Smooth muscle cell (in vitro differentiated cells): Measurements from ENCODE around the gene PRAME. TPM values are rescaled to one million over a fixed set of nuclear protein-coding genes. Genes with fewer than 3 reads are reported as not detected.
A peak's percentile ranks its signal among the peaks of the same experiment; 100 is the strongest.
"Not testable (repeated sequence)": the region's sequence is repeated elsewhere in the genome, so short reads cannot be mapped to it uniquely, and the experiment has no call there.

Source experiments
- DNase-seq: peaks from one replicate; lab custom pipeline; 2025; ENCODE audit not compliant: unreplicated experiment; lab: John Stamatoyannopoulos, UW
- H2AFZ ChIP-seq: fragments of 200-600 bp; sonication (generic); 2 replicates; pipeline ENCODE4 v1.6.0; 2016; ENCODE audit warnings: antibody characterized with exemption, low read depth, mild to moderate bottlenecking
- H3F3A ChIP-seq: fragments of 200-600 bp; sonication (generic); 2 replicates; pipeline ENCODE4 v1.6.0; 2017; ENCODE audit warnings: antibody characterized with exemption, low read depth
- H3K27ac ChIP-seq: fragments of 200-600 bp; sonication (generic); 2 replicates; pipeline ENCODE4 v1.5.1; 2016; ENCODE audit warnings: low read depth, mild to moderate bottlenecking
- H3K27me3 ChIP-seq: fragments of 200-600 bp; sonication (generic); 2 replicates; pipeline ENCODE4 v1.6.1; 2016; ENCODE audit warnings: low read depth, mild to moderate bottlenecking
- H3K36me3 ChIP-seq: fragments of 200-600 bp; sonication (generic); 2 replicates; pipeline ENCODE4 v1.5.1; 2016; ENCODE audit warnings: low read depth
- H3K4me1 ChIP-seq: fragments of 200-600 bp; sonication (generic); 2 replicates; pipeline ENCODE4 v1.5.1; 2016; ENCODE audit warnings: low read depth
- H3K4me2 ChIP-seq: fragments of 200-600 bp; sonication (generic); 2 replicates; pipeline ENCODE4 v1.6.0; 2016; ENCODE audit warnings: mild to moderate bottlenecking
- H3K4me3 ChIP-seq: fragments of 200-600 bp; sonication (generic); 2 replicates; pipeline ENCODE4 v1.5.1; 2016; ENCODE audit warnings: mild to moderate bottlenecking
- H3K79me2 ChIP-seq: fragments of 200-600 bp; sonication (generic); 2 replicates; pipeline ENCODE4 v1.6.0; 2016; ENCODE audit warnings: low read depth, mild to moderate bottlenecking
- H3K9ac ChIP-seq: fragments of 200-600 bp; sonication (generic); 2 replicates; pipeline ENCODE4 v1.6.0; 2016; ENCODE audit warnings: low read depth
- H3K9me3 ChIP-seq: fragments of 200-600 bp; sonication (generic); replicated peaks from 2 replicates; pipeline ENCODE4 v1.5.1; 2016; ENCODE audit warnings: low read depth
- H4K20me1 ChIP-seq: fragments of 200-600 bp; sonication (generic); 2 replicates; pipeline ENCODE4 v1.6.0; 2016; ENCODE audit warnings: low read depth
- WGBS: methylation state at CpG from one replicate; pipeline ENCODE4 v1.1.7; 2016; ENCODE audit warnings: low lambda C conversion rate; 5-methylcytosine and 5-hydroxymethylcytosine counted together
- polyA plus RNA-seq: library from polyadenylated mRNA; unstranded; fragments of >200 nt; fragmentation: Nextera tagmentation; extraction: Ambion mirVana; gene quantifications from 2 replicates; pipeline ENCODE4 v1.2.1, GENCODE V29; 2016
- total RNA-seq: library from RNA; depleted of rRNA; stranded (reverse); fragments of >200 nt; gene quantifications from 2 replicates; pipeline ENCODE4 v1.2.3, GENCODE V29; 2014
- TF ChIP-seq, protein P1 (sequence below): fragments of 200-600 bp; sonication (generic); IDR thresholded peaks from 2 replicates; pipeline ENCODE4 v1.5.1; 2017; ENCODE audit warnings: borderline replicate concordance, mild to moderate bottlenecking, antibody characterized with exemption; ENCODE audit not compliant: insufficient read depth, poor library complexity, severe bottlenecking

Gene PRAME
- total and polyA plus RNA-seq, 2 experiments from 2014 or later, result not detected

DNA sequence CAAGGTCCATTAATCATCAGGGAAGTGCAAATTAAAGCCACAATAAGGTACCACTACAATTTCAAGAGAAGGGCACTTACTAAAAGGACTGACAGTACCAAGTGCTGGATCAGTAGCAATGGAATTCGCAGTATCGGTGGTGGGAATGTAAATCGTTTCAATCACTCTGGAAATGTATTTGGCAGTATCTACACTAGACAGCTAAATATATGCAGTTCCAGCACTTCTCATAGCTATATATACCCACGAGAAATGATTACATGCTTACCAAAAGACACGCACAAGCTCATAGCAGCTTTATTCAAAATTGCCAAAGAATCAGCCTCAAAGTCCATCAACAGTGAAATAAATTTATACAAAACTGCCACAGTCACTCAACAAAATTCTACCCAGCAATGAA is 46.1 kb downstream of the PRAME start:
- TF ChIP-seq, protein P1, sequence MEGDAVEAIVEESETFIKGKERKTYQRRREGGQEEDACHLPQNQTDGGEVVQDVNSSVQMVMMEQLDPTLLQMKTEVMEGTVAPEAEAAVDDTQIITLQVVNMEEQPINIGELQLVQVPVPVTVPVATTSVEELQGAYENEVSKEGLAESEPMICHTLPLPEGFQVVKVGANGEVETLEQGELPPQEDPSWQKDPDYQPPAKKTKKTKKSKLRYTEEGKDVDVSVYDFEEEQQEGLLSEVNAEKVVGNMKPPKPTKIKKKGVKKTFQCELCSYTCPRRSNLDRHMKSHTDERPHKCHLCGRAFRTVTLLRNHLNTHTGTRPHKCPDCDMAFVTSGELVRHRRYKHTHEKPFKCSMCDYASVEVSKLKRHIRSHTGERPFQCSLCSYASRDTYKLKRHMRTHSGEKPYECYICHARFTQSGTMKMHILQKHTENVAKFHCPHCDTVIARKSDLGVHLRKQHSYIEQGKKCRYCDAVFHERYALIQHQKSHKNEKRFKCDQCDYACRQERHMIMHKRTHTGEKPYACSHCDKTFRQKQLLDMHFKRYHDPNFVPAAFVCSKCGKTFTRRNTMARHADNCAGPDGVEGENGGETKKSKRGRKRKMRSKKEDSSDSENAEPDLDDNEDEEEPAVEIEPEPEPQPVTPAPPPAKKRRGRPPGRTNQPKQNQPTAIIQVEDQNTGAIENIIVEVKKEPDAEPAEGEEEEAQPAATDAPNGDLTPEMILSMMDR, result no peak
- 76% methylated on average over 5 of the region's 5 CpGs for WGBS

GRCh38 chr22:22510833-22511232 is 48.2 kb downstream of the PRAME start:
- not testable (repeated sequence) for H3K9ac ChIP-seq, H3K27ac ChIP-seq, H3K4me3 ChIP-seq, H4K20me1 ChIP-seq, DNase-seq, H2AFZ ChIP-seq, H3K4me1 ChIP-seq, H3K9me3 ChIP-seq, H3F3A ChIP-seq, H3K36me3 ChIP-seq, H3K79me2 ChIP-seq, H3K4me2 ChIP-seq
- 94% methylated on average over 7 of the region's 7 CpGs for WGBS
- peaks cover 39% of the 10 kb centered on the region for H3K27me3 ChIP-seq

More for the DNA sequence above, 46.1 kb downstream of the PRAME start:
- Histone ChIP-seq H3K4me1 (peaks cover 1% of the 10 kb centered on the region), H3K36me3 (no peaks in the 10 kb centered on the region), H3K4me3 (no peak overlapping the region), H3K27me3 (peaks cover 39% of the 10 kb centered on the region), H3K27ac (no peak overlapping the region), H3K4me2 (no peak overlapping the region), H2AFZ (no peak overlapping the region), H3F3A (no peaks in the 10 kb centered on the region), H3K9ac (no peak overlapping the region), H3K79me2 (no peaks in the 10 kb centered on the region), H4K20me1 (no peaks in the 10 kb centered on the region), H3K9me3 (no peaks in the 10 kb centered on the region)
- DNase-seq, result no peak

- WGBS, result 93% methylated on average over 6 of the region's 6 CpGs
- H3K4me2 ChIP-seq, H3K79me2 ChIP-seq, H3K9me3 ChIP-seq, H3K9ac ChIP-seq, H3K4me3 ChIP-seq, H3F3A ChIP-seq, H4K20me1 ChIP-seq, H3K27ac ChIP-seq, DNase-seq, H3K36me3 ChIP-seq, H3K4me1 ChIP-seq: not testable (repeated sequence)
- H2AFZ ChIP-seq, result peak overlapping the region; percentile 47
- H3K27me3 ChIP-seq, result peaks cover 37% of the 10 kb centered on the region
Measured at GRCh38 chr22:22509912-22510311, 49.2 kb downstream of the PRAME start.

DNA sequence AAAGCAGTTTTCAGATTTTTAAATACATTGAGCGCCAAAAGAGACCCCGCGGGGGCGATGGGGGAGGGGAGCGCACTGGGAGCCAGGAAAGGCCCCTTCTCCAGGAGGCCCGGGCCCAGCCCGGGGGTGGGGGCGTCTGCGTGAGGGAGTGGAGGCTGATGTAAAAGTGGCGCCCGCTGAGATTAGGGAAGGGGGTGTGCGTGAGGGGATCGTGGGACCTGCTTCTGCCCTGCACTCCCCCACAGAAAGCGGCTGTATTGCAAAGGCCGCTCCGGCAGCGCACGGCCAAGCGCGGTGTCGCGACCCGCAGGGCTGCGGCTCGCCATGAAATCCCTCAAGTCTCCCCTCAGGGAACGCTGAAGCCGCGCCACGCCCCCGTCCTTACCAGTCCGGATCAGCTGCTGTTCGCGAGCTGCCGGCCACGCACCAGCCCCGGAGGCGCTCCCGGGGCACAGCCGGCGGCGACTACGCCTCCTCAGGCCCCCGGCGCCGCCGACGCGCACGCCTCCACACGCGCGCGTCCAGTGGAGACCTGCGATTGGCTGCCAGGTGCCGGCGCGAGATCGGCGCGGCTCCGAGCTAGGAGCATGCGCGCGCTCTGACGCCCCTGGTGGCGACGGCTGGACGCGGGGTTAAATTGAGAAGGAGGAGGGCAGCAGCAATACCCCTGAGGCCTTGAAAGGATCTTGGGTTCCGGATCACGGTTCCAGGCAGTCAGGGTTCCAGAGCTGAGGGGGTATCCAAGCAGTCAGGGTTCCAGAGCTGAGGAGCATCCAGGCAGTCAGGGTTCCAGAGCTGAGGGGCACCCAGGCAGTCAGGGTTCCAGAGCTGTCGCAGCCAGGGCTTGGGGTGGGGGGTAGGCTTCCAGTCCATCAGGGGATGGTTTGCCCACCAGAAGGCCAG is 50.5 kb downstream of the PRAME start, which contains the start of gene ZNF280B:
Gene ZNF280B, minus strand, starts transcription at position 469 of the 903 bp plus-strand sequence. CDS start 19,344 bp downstream, outside the sequence.
- Histone ChIP-seq H3K9me3 (no peaks in the 10 kb centered on the region), H3K9ac (peak within 1 kb of the TSS; percentile 66), H3K36me3 (no peaks in the 10 kb centered on the region), H3K27me3 (peaks cover 24% of the 10 kb centered on the region), H3K4me1 (peaks cover 9% of the 10 kb centered on the region), H3F3A (no peaks in the 10 kb centered on the region), H2AFZ (peak within 1 kb of the TSS; percentile 96), H3K79me2 (no peaks in the 10 kb centered on the region), H3K4me3 (peak within 1 kb of the TSS; percentile 80), H3K4me2 (peak within 1 kb of the TSS; percentile 98), H3K27ac (no peak within 1 kb of the TSS), H4K20me1 (no peaks in the 10 kb centered on the region)
- TF ChIP-seq, protein P1, result peak; percentile 76
- WGBS, result 3% methylated on average over 58 of the region's 72 CpGs
- DNase-seq, result peak; percentile 53
